Measurements from ENCODE around the gene SMARCB1. TPM values are rescaled to one million over a fixed set of nuclear protein-coding genes. Genes with fewer than 3 reads are reported as not detected.

Gene SMARCB1
- total RNA-seq, 1 donor from 2014 or later: 222 TPM

- H3K27me3 Mint-ChIP-seq (ENCODE audit: low read depth): no peaks in the 10 kb centered on the region
- H3K4me1 Mint-ChIP-seq: peaks cover 10% of the 10 kb centered on the region
- no peak for DNase-seq (ENCODE audit: low read depth, low spot score)
- TF ChIP-seq, protein P1, sequence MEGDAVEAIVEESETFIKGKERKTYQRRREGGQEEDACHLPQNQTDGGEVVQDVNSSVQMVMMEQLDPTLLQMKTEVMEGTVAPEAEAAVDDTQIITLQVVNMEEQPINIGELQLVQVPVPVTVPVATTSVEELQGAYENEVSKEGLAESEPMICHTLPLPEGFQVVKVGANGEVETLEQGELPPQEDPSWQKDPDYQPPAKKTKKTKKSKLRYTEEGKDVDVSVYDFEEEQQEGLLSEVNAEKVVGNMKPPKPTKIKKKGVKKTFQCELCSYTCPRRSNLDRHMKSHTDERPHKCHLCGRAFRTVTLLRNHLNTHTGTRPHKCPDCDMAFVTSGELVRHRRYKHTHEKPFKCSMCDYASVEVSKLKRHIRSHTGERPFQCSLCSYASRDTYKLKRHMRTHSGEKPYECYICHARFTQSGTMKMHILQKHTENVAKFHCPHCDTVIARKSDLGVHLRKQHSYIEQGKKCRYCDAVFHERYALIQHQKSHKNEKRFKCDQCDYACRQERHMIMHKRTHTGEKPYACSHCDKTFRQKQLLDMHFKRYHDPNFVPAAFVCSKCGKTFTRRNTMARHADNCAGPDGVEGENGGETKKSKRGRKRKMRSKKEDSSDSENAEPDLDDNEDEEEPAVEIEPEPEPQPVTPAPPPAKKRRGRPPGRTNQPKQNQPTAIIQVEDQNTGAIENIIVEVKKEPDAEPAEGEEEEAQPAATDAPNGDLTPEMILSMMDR (conservative IDR thresholded peaks at IDR 0.05): no peak
- no peak overlapping the region for H3K27ac Mint-ChIP-seq (ENCODE audit: unreplicated experiment)
- H3K36me3 Mint-ChIP-seq (ENCODE audit: low read depth): no peaks in the 10 kb centered on the region
- H3K9me3 Mint-ChIP-seq: no peaks in the 10 kb centered on the region
- H3K4me3 Mint-ChIP-seq: peak overlapping the region; percentile 6
Measured at GRCh38 chr22:23754980-23755636, 31.7 kb upstream of the SMARCB1 start.

DNA sequence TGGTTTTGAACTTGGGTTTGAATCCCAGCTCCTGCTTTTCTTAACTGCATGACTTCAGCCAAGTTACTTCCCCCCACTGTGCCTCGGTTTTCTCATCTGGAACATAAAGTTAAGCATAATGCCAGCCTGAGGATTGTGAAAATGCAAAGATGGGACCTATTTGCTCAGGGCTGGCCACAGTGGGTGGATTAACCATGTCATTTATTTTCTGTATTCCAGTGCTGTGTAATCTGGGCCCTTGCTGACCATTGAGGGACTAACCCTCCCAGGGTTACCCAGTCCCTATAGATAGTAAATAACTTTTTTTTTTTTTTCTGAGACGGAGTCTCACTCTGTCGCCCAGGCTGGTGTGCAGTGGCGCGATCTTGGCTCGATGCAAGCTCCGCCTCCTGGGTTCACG, 31.1 kb upstream of the SMARCB1 start:
- H3K27me3 Mint-ChIP-seq (ENCODE audit: low read depth): no peaks in the 10 kb centered on the region
- H3K36me3 Mint-ChIP-seq (ENCODE audit: low read depth): no peaks in the 10 kb centered on the region
- TF ChIP-seq, protein P1 (conservative IDR thresholded peaks at IDR 0.05): no peak
- peak overlapping the region; percentile 6 for H3K4me3 Mint-ChIP-seq
- no peak overlapping the region for H3K27ac Mint-ChIP-seq (ENCODE audit: unreplicated experiment)
- DNase-seq (ENCODE audit: low read depth, low spot score): no peak
- no peaks in the 10 kb centered on the region for H3K9me3 Mint-ChIP-seq
- peaks cover 10% of the 10 kb centered on the region for H3K4me1 Mint-ChIP-seq

DNA sequence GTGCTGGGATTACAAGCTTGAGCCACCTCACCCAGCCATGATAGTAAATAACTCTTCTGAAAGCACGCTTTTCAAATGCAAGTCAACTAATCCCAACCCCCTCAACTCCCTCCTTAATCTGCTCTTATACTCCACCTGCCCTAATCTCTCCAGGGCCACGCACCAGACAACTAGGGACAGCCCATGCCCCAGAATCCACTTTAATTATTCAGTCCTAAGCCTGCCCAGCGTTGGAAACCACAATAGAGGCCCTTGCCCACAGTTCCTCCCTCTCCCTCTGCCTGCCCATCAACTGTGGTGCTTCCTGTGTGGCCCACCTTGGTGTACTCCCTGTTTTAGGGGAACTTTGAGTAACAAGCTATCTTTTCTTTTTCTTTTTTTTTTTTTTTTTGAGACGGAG, 29.9 kb upstream of the SMARCB1 start:
- Mint-ChIP-seq H3K27ac (ENCODE audit: unreplicated experiment) (no peak overlapping the region), H3K36me3 (ENCODE audit: low read depth) (no peaks in the 10 kb centered on the region), H3K4me3 (peak overlapping the region; percentile 49), H3K9me3 (no peaks in the 10 kb centered on the region), H3K4me1 (peaks cover 8% of the 10 kb centered on the region), H3K27me3 (ENCODE audit: low read depth) (no peaks in the 10 kb centered on the region)
- DNase-seq (ENCODE audit: low read depth, low spot score): no peak
- TF ChIP-seq, protein P1 (conservative IDR thresholded peaks at IDR 0.05): no peak

- Mint-ChIP-seq H3K27me3 (ENCODE audit: low read depth) (no peaks in the 10 kb centered on the region), H3K4me1 (peaks cover 21% of the 10 kb centered on the region), H3K36me3 (ENCODE audit: low read depth) (no peaks in the 10 kb centered on the region), H3K9me3 (no peaks in the 10 kb centered on the region), H3K4me3 (no peak overlapping the region), H3K27ac (ENCODE audit: unreplicated experiment) (no peak overlapping the region)
- TF ChIP-seq, protein P1 (conservative IDR thresholded peaks at IDR 0.05): no peak
- no peak for DNase-seq (ENCODE audit: low read depth, low spot score)
Measured at GRCh38 chr22:23759566-23759965, 27.2 kb upstream of the SMARCB1 start.

DNA sequence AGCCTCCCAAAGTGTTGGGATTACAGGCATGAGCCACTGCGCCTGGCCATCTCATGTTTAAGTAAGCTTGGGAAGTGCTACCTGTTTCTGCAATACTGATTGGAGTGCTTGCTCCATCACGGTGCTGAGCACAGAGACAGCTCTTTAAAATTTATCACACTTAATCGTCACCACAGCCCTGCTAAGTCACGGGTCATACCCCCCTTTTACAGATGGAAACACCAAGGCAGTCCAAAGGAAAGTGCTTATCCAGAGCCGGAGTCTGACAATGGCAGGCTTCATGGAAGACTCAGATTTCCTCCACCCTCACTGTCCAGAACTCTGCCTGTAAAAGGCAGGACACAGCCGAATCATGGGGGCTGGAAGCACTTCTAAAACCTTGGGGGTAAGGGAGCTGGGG, 26.7 kb upstream of the SMARCB1 start:
- Mint-ChIP-seq H3K36me3 (ENCODE audit: low read depth) (no peaks in the 10 kb centered on the region), H3K4me3 (peak overlapping the region; percentile 29), H3K4me1 (peaks cover 21% of the 10 kb centered on the region), H3K27ac (ENCODE audit: unreplicated experiment) (no peak overlapping the region), H3K27me3 (ENCODE audit: low read depth) (no peaks in the 10 kb centered on the region), H3K9me3 (no peaks in the 10 kb centered on the region)
- TF ChIP-seq, protein P1 (conservative IDR thresholded peaks at IDR 0.05): no peak
- no peak for DNase-seq (ENCODE audit: low read depth, low spot score)

Data from neural crest cell (in vitro differentiated cells).